HG02885 (cell line): ENCODE data around the gene DST.

Source experiments
- ATAC-seq: cut with Tn5 transposase; IDR thresholded peaks from one replicate; pipeline ENCODE4 v1.9.1; 2021; ENCODE audit warnings: mild to moderate bottlenecking; ENCODE audit not compliant: unreplicated experiment, poor library complexity

The DST gene

DNA sequence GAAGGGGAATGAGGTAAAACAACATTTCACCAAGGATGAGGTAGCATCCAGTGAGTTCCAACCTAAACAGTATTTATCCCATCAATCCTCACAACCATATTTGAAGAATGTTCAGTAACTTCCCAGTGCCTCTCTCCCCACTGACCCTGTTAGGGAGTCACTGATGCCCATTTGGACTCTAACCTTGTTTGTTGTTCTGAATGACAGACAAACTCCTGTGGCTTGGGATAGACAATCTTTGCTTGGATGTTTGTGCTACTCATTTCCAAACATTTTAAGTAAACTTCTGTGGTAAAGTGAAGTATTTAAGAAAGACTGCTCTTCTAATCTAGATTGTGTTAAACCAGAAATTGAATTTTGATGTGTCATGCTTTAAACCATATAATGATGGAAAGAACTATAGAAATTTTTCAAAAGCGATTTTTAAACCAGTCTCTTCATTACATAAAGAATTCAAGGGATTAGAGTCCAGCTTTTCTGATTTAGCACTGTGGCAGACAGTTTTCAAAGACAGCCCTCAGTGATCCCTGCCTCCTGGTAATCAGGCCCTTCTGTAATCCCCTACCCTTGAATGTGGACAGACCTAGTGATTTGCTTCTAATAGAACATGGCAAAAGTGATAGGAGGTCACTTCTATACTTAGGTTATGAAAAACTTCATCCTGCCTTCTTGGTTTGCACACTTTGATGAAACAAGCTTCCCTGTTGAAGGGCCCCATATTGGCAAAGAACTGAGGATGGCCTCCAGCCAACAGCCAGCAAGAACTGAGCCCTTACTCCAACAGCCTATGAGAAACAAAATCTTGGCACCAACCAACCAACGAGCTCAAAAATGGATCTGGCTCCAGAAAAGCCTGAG lies 191.6 kb downstream of the DST start:
- ATAC-seq = no peak

DNA sequence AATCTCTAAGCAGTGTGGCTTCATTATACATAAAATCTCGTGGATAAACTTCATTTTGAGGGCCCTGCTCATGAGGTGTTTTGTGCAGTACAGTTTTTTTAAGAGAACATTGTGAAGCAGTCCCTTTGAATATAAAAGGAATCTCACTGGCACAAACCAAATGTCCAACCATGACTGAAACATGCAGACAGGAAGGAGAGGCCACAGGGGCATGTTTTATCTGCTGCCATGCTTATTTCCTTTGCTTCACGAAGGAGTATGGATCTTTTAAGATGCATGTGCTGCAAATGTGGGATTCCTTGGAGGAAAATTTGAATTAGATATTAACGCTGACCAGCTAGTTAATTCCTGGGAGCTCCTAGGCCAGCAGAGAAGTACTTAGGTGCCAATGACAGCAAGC lies 192.3 kb downstream of the DST start:
- no peak for ATAC-seq

DNA sequence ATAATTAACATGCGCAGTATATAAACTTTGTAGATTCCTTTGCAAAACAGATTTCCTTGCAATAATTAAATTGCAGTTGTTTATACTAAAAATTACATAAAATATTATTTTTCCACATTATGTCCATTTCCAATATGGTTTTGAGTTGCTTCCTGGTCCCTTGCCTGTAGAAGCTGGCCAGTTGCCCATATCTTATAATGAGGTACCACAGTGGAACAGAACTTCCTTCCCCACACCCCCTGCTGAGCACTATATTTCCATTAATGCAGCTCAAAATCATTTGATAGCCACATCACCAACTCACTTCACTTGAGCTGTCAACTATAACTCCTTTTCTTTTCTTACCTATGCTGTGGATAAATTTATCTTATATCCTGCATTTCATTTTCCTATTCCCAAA lies 194.6 kb downstream of the DST start:
- no peak for ATAC-seq

GRCh38 chr6:56445818-56446217 lies 196.9 kb downstream of the DST start:
- ATAC-seq = no peak

GRCh38 chr6:56444855-56445254 lies 197.8 kb downstream of the DST start:
- ATAC-seq = no peak

GRCh38 chr6:56440551-56440981 lies 202.1 kb downstream of the DST start:
- no peak for ATAC-seq

- ATAC-seq = no peak
Observed at GRCh38 chr6:56437171-56437900, 205.4 kb downstream of the DST start.

GRCh38 chr6:56435754-56436153 lies 206.9 kb downstream of the DST start:
- ATAC-seq = no peak

DNA sequence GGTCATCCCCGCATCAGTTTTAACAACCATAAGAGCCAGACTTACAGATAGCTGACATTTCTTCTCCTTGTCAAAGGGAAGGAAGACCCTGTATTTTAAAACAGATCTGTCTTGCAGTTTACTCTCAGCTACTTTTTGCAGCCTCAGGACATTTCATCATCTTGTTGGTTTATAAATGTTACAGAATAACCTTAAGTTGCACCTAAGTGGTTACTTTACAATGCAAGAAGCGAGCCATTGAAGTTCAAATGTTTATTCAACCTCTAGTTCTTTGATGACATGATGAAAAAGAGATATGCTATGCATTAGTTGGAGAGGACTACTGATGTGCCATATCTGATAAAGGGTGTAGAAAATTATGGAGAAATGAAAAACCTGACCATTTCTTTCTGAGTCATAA lies 207.4 kb downstream of the DST start:
- no peak for ATAC-seq

DNA sequence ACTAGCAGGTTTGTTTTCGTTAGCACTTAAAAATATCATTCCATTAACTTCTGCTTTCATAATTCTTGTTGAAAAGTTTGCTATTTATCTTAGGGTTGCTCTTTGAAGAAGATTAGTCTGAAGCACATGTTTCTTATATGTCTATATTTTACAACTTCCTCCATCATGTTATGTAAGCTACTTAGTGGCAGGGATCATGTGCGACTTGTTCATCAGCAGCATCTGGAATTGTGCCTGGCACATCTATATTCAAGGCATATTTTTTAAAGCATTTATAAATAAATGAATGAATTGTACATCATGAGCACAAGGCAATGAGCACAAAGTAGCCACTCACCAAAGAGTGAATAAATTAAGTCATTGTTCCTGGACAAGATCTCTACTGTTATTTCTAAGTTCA lies 208.1 kb downstream of the DST start:
- ATAC-seq = no peak

DNA sequence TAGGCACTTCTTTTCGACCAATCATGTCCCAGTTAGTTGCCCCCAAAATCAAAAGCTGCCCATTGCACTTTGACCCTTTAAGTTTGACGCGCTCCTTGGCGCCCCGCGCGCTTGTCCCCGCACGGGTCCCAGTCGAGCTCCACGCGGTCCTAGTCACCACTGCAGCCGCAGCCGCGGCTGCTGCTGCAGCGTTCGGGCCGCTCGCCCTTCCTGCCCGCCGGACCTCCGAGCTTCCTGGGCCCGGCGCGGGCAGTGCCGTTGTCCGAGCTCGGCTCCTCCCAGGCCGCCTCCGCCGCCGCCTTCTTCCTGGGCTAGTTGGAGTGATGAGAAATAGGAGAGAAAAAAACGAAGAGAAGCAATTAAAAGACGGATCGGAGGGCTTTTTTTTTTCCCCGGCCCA lies 209.6 kb downstream of the DST start:
- no peak for ATAC-seq

- no peak for ATAC-seq
Observed at GRCh38 chr6:56432194-56432593, 210.5 kb downstream of the DST start.

DNA sequence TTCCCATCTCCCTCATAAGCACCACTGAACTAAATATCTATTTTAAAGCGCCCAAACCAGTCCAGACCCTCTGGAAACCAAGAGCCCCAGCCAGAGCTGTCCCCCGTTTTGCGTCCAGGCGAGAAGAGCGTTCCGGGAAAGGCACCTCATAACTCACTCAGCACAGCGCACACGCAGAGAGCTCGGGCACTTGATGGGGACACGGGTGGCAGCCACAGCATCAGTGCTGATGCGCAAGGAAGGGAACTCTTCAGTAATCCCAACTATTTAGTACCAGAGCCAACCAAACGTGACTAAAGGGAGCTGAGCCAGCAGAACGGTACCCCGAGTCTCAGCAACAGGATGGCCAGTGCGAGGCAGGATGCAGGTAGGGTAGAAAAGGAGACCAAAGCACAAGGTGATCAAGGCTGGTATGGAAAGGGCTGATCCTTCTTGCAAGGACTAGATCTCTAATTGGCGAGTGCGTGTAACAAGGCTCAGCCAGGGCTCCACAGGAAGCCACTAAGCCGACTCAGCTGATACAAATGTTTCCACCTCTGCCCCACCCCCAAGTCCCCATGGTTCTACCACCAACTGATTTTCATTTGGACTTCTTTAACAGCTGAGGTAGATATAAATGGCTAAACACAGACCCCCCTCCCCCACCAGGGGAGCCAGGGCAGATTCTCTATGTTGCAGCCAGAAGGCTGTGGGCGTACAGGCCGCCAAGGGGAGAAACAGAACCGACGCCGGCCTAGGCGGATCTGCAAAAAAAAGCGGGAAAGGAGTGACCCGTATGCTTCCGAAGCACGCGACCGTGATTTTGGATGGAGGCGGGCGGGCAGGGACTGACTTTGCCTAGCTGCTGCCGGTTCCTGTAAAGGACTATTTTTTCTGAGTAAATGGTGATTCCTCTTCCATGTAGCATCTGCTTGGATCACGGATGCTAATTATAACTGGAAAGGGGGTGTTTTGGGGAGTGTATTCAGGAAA lies 211.8 kb downstream of the DST start:
- no peak for ATAC-seq

DNA sequence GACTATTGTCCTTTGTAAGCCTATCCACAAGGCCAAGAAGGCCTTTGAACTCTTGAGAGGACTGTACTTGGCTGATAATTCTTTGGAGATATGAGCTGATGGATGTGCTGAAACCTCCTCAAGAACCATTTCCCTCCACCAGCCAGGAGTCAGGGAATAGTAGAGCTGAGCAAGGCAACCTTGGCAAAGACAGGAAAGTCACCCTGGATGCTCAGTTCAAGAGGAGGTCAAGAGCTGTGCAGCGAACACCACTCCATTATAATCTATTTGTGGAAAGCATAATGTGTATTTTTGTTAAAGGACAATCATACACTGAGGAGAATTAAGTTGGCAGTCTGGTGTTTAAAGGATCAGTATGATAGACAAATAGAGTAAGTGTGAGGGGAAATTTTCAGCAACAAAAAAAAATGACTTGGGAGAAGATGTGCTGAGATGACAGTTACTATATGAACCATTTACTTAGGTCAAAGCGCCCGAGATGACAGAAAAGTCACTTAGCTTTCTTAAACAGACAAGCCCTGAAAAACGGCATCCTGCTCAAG lies 218.1 kb downstream of the DST start:
- no peak for ATAC-seq

GRCh38 chr6:56424064-56424463 lies 218.6 kb downstream of the DST start:
- ATAC-seq = no peak

DNA sequence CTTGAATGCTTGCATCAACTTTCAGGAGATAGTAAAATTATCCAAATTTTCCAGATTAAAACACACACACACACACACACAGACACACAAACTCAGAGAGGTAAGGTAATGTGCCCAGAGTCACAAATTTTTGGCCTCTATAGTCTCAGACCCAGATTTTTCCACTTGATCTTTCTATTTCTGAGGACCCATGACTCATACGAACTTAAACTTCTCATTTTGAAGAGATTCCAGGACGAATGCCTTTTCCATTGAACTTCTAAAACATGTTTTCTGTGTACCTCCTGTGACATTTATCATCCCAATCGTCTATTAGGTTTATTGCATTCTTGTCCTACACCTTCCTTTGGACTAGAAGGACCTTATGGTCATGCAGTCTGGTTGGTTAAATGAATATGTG lies 222.4 kb downstream of the DST start:
- no peak for ATAC-seq

DNA sequence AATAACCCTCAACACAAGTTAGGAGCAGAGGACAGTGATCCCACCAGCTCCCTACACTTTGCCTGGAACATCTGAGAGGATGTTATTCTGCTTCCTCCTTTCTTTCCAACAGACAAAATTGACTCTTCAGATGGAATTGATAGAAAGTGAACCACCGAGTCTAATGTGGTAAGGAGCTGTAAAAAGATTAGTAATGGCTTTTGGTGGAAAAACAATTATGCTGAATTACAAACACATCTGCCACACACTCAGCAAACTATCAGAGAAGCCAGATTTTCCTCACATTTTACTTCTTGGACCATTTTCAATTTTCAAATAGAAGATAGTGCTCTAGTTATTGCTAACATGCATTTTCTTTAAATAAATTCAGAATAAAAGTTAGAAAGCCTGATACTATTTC lies 223.5 kb downstream of the DST start:
- no peak for ATAC-seq

DNA sequence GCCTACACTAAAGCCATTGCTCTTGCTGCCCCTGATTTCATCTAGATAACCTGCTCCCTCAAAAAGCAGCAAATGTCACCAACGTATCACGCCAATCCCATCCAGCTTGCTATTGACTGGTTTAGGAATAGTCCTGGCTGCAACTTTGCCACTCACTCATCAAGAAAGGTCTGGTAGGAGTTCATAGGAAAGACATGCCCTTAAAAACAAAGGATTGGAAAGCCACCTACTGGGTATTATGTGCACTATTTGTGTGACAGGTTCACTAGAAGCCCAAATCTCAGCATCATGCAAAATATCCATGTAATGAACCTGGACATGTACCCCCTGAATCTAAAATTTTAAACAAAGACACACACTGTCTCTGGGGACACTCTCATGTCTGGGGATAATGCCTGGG lies 224.9 kb downstream of the DST start:
- ATAC-seq = no peak

- no peak for ATAC-seq
Observed at GRCh38 chr6:56416247-56416646, 226.4 kb downstream of the DST start.

DNA sequence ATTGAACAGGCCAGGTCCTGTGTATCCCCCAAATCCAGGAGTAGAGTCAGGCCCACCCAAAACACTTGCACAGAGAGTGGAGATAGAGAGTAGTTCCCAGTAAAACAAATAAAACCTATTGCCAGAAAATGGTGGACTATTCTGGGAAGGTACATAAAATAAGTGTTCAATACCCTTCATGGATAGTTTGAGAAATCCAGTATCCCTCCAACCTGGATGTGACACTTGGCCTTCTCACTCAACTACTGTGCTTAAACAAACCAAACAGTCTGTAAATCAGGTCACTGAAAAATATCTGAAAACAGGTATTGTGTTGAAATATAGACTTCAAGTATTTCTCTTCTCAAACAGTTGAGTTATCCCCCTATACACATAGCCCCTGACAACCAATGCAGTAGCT lies 233.7 kb downstream of the DST start:
- no peak for ATAC-seq
